GM12878 (cell line): ENCODE data around the gene PRPF4. TPM values are rescaled to one million over a fixed set of nuclear protein-coding genes. Genes with fewer than 3 reads are reported as not detected.

Experiments
- ATAC-seq: fragments of 200-7000 bp; cut with Tn5 transposase; 3 replicates; pipeline ENCODE4 v1.9.1; 2020; ENCODE audit warnings: mild to moderate bottlenecking, moderate library complexity
- BruUV-seq: library from RNA; stranded (reverse); fragments of 400-500 nt; replicated peaks from 2 replicates; lab custom pipeline; 2021; lab: Mats Ljungman, UMichigan
- CTCF ChIA-PET: fragments of 300-600 bp; sonication (Branson Sonifier 250); formaldehyde crosslinking; extraction: SDS; loops from one replicate; lab custom pipeline; 2021; ENCODE audit warnings: inconsistent platforms; lab: Yijun Ruan, JAX
- POLR2A ChIA-PET: fragments of 350-600 bp; formaldehyde crosslinking; extraction: SDS; loops from one replicate; lab custom pipeline; 2021; ENCODE audit warnings: inconsistent platforms; lab: Charles Lee
- RAD21 ChIA-PET: fragments of 300-600 bp; sonication (Branson Sonifier 250); formaldehyde crosslinking; loops from one replicate; lab custom pipeline; 2023; ENCODE audit warnings: antibody characterized with exemption; ENCODE audit not compliant: unreplicated experiment; lab: Charles Lee
- SMC1A ChIA-PET: fragments of 300-600 bp; sonication (Branson Sonifier 250); formaldehyde crosslinking; loops from one replicate; lab custom pipeline; 2023; ENCODE audit not compliant: unreplicated experiment, uncharacterized antibody; lab: Charles Lee
- DNase-seq: peaks from one replicate; pipeline ENCODE4 v3.0.0-alpha.2; 2011; ENCODE audit warnings: low read depth, low spot score
- FAIRE-seq: peaks from 3 replicates; lab custom pipeline; 2011; peaks lifted over from hg19 to GRCh38; lab: Jason Lieb, UNC
- H2AFZ ChIP-seq: 2 replicates; pipeline ENCODE4 v1.6.0; 2011; ENCODE audit warnings: low read depth, low read length, control low read depth; ENCODE audit not compliant: control insufficient read depth
- H3K27ac ChIP-seq: 2 replicates; pipeline ENCODE4 v1.5.1; 2011; ENCODE audit warnings: control low read depth; ENCODE audit not compliant: control insufficient read depth, insufficient read depth
- H3K27me3 ChIP-seq, 2 experiments: replicated peaks in 1 of 2; 2 replicates each; pipeline versions ENCODE4 v1.6.0 to v1.6.1; 2011; ENCODE audit warnings: low read length in 1 of 2; ENCODE audit not compliant: control insufficient read depth in 2 of 2, insufficient read depth in 2 of 2
- H3K36me3 ChIP-seq, 2 experiments: 2 replicates each; pipeline ENCODE4 v1.5.1; 2011; ENCODE audit warnings: low read length in 1 of 2; ENCODE audit not compliant: control insufficient read depth in 2 of 2, insufficient read depth in 2 of 2
- H3K4me1 ChIP-seq: 2 replicates; pipeline ENCODE4 v1.6.1; 2011; ENCODE audit warnings: mild to moderate bottlenecking, low read length, moderate library complexity, mixed read lengths; ENCODE audit not compliant: control insufficient read depth, insufficient read depth
- H3K4me2 ChIP-seq: 2 replicates; pipeline ENCODE4 v1.6.0; 2011; ENCODE audit warnings: control low read depth; ENCODE audit not compliant: control insufficient read depth, insufficient read depth
- H3K4me3 ChIP-seq: fragments of 200-600 bp; sonication (generic); 2 replicates; pipeline ENCODE4 v1.5.1; 2016
- H3K79me2 ChIP-seq: 2 replicates; pipeline ENCODE4 v1.6.0; 2011; ENCODE audit warnings: low read length; ENCODE audit not compliant: control insufficient read depth, insufficient read depth
- H3K9ac ChIP-seq: 2 replicates; pipeline ENCODE4 v1.8.0; 2011; ENCODE audit warnings: low read length, control low read depth, mixed read lengths; ENCODE audit not compliant: control insufficient read depth, insufficient read depth
- H3K9me3 ChIP-seq: replicated peaks from 3 replicates; pipeline ENCODE4 v1.5.1; 2011; ENCODE audit warnings: mild to moderate bottlenecking, low read length; ENCODE audit not compliant: control insufficient read depth, insufficient read depth
- H4K20me1 ChIP-seq: 2 replicates; pipeline ENCODE4 v1.6.0; 2011; ENCODE audit not compliant: control insufficient read depth, insufficient read depth
- EED ChIP-seq: sonication (generic); IDR thresholded peaks from 2 replicates; pipeline ENCODE4 v1.6.1; 2016; ENCODE audit warnings: antibody characterized with exemption, low read depth
- KLF5 ChIP-seq: fragments of 450-650 bp; IDR thresholded peaks from 2 replicates; pipeline ENCODE4 v1.6.1; 2014; ENCODE audit warnings: mild to moderate bottlenecking; ENCODE audit not compliant: partially characterized antibody
- RFX5 ChIP-seq: IDR thresholded peaks from 2 replicates; pipeline ENCODE4 v1.6.1; 2011; ENCODE audit warnings: low read depth, low read length, improper control_type of control experiment
- ZSCAN29 ChIP-seq: fragments of 450-650 bp; IDR thresholded peaks from 2 replicates; pipeline ENCODE4 v1.6.1; 2017; ENCODE audit warnings: mild to moderate bottlenecking, moderate library complexity
- WGBS: methylation state at CpG from one replicate; pipeline ENCODE4 v1.1.6; 2016; ENCODE audit warnings: low lambda C conversion rate; ENCODE audit not compliant: insufficient replicate concordance, insufficient coverage; ENCODE audit errors: missing lambda C conversion rate; 5-methylcytosine and 5-hydroxymethylcytosine counted together
- in situ Hi-C: fragments of 300-500 bp; cut with MboI; formaldehyde crosslinking; loops from 9 replicates; pipeline ENCODE4 v1.14.3; 2018; ENCODE audit warnings: mixed read lengths
- intact Hi-C: fragments of 100-400 bp; cut with micrococcal nuclease; formaldehyde crosslinking; loops from one replicate; pipeline ENCODE4 v1.14.2; 2022; ENCODE audit not compliant: unreplicated experiment
- polyA plus RNA-seq, 11 experiments: library from polyadenylated mRNA; depleted of rRNA in 4 of 11; unstranded in 6 of 11; stranded (reverse) in 5 of 11; fragments of >200 nt; fragmentation: Nextera tagmentation in 4 of 11; fragmentation: Illumina TruSeq in 1 of 11; extraction: Ambion mirVana in 4 of 11; extraction: Trizol in 1 of 11; gene quantifications; 1 replicate in 1 of 11; 2 replicates in 10 of 11; pipeline versions ENCODE4 v1.2.1 to v1.2.3, GENCODE V29; 2011 to 2016; ENCODE audit warnings: inconsistent platforms in 2 of 11, missing spikeins in 2 of 11, low read depth in 1 of 11
- total RNA-seq, 4 experiments: library from RNA; depleted of rRNA in 3 of 4; stranded (reverse); fragments of >200 nt in 3 of 4; fragmentation: Illumina TruSeq in 1 of 4; extraction: Trizol in 1 of 4; gene quantifications; 2 replicates each; pipeline versions ENCODE4 v1.2.1 to v1.2.3, GENCODE V29; 2013 to 2021

Gene PRPF4
- total and polyA plus RNA-seq, 10 of the 15 experiments (the other 5 are each of a cell fraction or from before 2014, with no cell fraction given) = 23.0 to 48.1 (median 39.2) TPM

- Histone ChIP-seq H3K4me1 (no peaks in the 10 kb centered on the region), H3K27me3 (no peaks in the 10 kb centered on the region; a peak in 1 of 4 replicates), H3K79me2 (no peaks in the 10 kb centered on the region), H3K9me3 (no peaks in the 10 kb centered on the region), H3K9ac (no peak overlapping the region), H3K36me3 (peaks cover 3 to 4% of the 10 kb centered on the region in 2 experiments; a peak in 3 of 4 replicates), H3K4me3 (no peak overlapping the region), H4K20me1 (no peaks in the 10 kb centered on the region), H2AFZ (no peak overlapping the region), H3K27ac (no peak overlapping the region), H3K4me2 (no peak overlapping the region)
- ATAC-seq = no peak
- RAD21 ChIA-PET = no interaction called here
- POLR2A ChIA-PET = no interaction called here
- CTCF ChIA-PET = interaction anchor here (0.7 kb wide), 1 partner anchor 14 kb away, joined by 3 read pairs; no protein-coding TSS in a partner anchor
- FAIRE-seq = no peak
- 40% methylated on average over 9 of the region's 9 CpGs for WGBS
- DNase-seq = no peak
- no peak for TF ChIP-seq EED
- SMC1A ChIA-PET = interaction anchor here (0.8 kb wide), 1 partner anchor 22 kb away, joined by 3 read pairs; the partner anchor contains the start of genes CDC26 and PRPF4
- intact Hi-C loops = no loop called here
- no TSS peak for BruUV-seq
- in situ Hi-C loops = no loop called here
Observed at GRCh38 chr9:113296796-113297558, 21.5 kb downstream of the PRPF4 start.

GRCh38 chr9:113298311-113298710, 22.9 kb downstream of the PRPF4 start:
- no peaks in the 10 kb centered on the region for H3K9me3 ChIP-seq
- no peaks in the 10 kb centered on the region for H3K79me2 ChIP-seq
- H3K9ac ChIP-seq = no peak overlapping the region
- no peaks in the 10 kb centered on the region; a peak in 1 of 4 replicates for H3K27me3 ChIP-seq
- no peak overlapping the region for H3K4me3 ChIP-seq
- intact Hi-C loops (no loop called here), in situ Hi-C loops (no loop called here)
- DNase-seq = no peak
- TF ChIP-seq ZSCAN29 (no peak), KLF5 (no peak), RFX5 (no peak)
- ChIA-PET CTCF (no interaction called here), RAD21 (no interaction called here), POLR2A (no interaction called here), SMC1A (no interaction called here)
- no TSS peak for BruUV-seq
- FAIRE-seq = no peak
- no peak for ATAC-seq
- WGBS = 59% methylated on average over 8 of the region's 8 CpGs
- no peak overlapping the region for H3K4me2 ChIP-seq
- H3K27ac ChIP-seq = no peak overlapping the region
- no peaks in the 10 kb centered on the region for H3K4me1 ChIP-seq
- H3K36me3 ChIP-seq = peaks cover 0 to 1% of the 10 kb centered on the region in 2 experiments; a peak in 3 of 4 replicates
- no peaks in the 10 kb centered on the region for H4K20me1 ChIP-seq
- H2AFZ ChIP-seq = no peak overlapping the region
